ENCODE results near the gene ABCG8. TPM values are rescaled to one million over a fixed set of nuclear protein-coding genes. Genes with fewer than 3 reads are reported as not detected.

ABCG8 gene
- total RNA-seq = not detected in 2 replicates

DNA sequence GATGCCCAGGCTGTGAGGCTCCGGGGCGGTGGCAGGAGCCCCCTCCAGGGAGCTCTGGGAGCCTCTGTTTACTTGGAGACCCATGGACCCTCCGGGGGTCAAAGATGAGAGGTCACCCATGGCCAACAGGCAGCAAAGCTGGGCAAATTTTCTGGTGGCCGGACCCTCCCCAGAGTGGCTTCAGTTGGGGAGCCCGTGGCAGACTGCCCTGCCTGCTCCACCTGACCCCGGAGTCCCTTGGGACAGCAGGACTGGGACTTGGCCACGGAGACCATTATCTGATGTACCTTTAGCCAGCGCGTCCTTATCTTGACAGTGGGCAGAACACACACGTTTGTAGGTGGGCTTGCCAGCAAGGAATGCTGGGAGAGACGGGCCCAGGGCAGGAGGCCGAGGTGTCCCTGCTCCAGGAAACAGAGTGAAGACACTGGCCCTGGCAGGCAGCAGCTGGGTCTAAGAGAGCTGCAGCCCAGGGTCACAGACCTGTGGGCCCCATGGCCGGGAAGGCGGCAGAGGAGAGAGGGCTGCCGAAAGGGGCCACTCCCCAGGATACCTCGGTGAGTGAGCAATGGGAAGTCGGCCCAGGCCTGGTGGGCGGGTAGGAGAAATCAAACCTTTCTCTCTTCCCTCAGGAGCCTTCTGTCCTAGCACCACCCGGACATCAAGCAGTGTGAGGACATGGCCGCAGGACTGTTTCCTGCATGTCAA, at the start of gene ABCG8, which contains the start of gene ABCG5:
TSS of gene ABCG8 (plus strand) at position 412 of the 708 bp plus-strand sequence. CDS start at position 495, 83 bp downstream.
TSS of gene ABCG5 (minus strand) at position 280 of the 708 bp plus-strand sequence. CDS start at position 120, 160 bp downstream.

Other genes with a start within 250 kb of the ABCG8 start
- gene THADA, start 242.9 kb upstream of the ABCG8 start, total RNA-seq = 13.3 and 18.2 TPM in 2 replicates
- gene PLEKHH2, start 201.7 kb upstream of the ABCG8 start, total RNA-seq = 1.8 TPM in 2 replicates
- gene C1GALT1C1L, start 162.5 kb upstream of the ABCG8 start, total RNA-seq = 0.25 and 0.39 TPM in 2 replicates
- gene DYNC2LI1, start 64.9 kb upstream of the ABCG8 start, total RNA-seq = 14.8 and 16.7 TPM in 2 replicates
- gene ABCG5, start 132 bp upstream of the ABCG8 start, total RNA-seq = not detected in 2 replicates
- 40.0 and 49.3 TPM in 2 replicates for gene LRPPRC, start 157.0 kb downstream of the ABCG8 start, total RNA-seq